Esophagus muscularis mucosa (tissue), 4 donors: ENCODE data around the gene SYNJ2. TPM values are rescaled to one million over a fixed set of nuclear protein-coding genes. Genes with fewer than 3 reads are reported as not detected.

Experiments used
- DNase-seq: peaks from one replicate; pipeline ENCODE4 v3.0.0-alpha.2; 2017; ENCODE audit errors: extremely low spot score
- H3K27ac ChIP-seq, 4 donors: fragments of 200-600 bp; sonication (generic); replicated peaks in 1 of 4; 1 replicate in 3 of 4; 2 replicates in 1 of 4; pipeline ENCODE4 v1.5.1; 2016 to 2019; ENCODE audit warnings: mild to moderate bottlenecking in 1 of 4
- H3K27me3 ChIP-seq, 4 donors: fragments of 200-600 bp; sonication (generic); one replicate each; pipeline versions ENCODE4 v1.5.1 to v1.6.0; 2016 to 2019
- H3K36me3 ChIP-seq, 4 donors: fragments of 200-600 bp; sonication (generic); one replicate each; pipeline ENCODE4 v1.5.1; 2016 to 2019
- H3K4me1 ChIP-seq, 4 donors: fragments of 200-600 bp; sonication (generic); one replicate each; pipeline ENCODE4 v1.5.1; 2016 to 2019
- H3K4me3 ChIP-seq, 4 donors: fragments of 200-600 bp; sonication (generic); 1 replicate in 2 of 4; 2 replicates in 2 of 4; pipeline ENCODE4 v1.5.1; 2016 to 2019; ENCODE audit warnings: mild to moderate bottlenecking in 4 of 4, moderate library complexity in 1 of 4
- H3K9me3 ChIP-seq, 4 donors: fragments of 200-600 bp; sonication (generic); 1 replicate in 3 of 4; 2 replicates in 1 of 4; pipeline ENCODE4 v1.5.1; 2016 to 2019
- EP300 ChIP-seq: sonication (generic); formaldehyde crosslinking; IDR thresholded peaks from one replicate; pipeline ENCODE4 v1.6.1; 2017; ENCODE audit warnings: antibody characterized with exemption
- POLR2A ChIP-seq: fragments of 450-650 bp; IDR thresholded peaks from one replicate; pipeline ENCODE4 v1.6.1; 2017; ENCODE audit warnings: antibody characterized with exemption, moderate library complexity, mild to moderate bottlenecking, low read depth
- POLR2AphosphoS5 ChIP-seq, 2 donors: sonication (generic); formaldehyde crosslinking; IDR thresholded peaks; one replicate each; pipeline ENCODE4 v1.6.1; 2017; ENCODE audit warnings: antibody characterized with exemption in 2 of 2
- WGBS: methylation state at CpG from one replicate; pipeline ENCODE4 v1.1.5; 2018; 5-methylcytosine and 5-hydroxymethylcytosine counted together
- intact Hi-C: fragments of 100-400 bp; cut with DNase I; formaldehyde crosslinking; loops from one replicate; pipeline ENCODE4 v1.15.1; 2023
- total RNA-seq, 4 donors: library from RNA; depleted of rRNA; stranded (reverse); fragments of >200 nt; gene quantifications; one replicate each; pipeline versions ENCODE4 v1.1.0 to v1.2.1, GENCODE V29; 2016
- TF ChIP-seq, protein P1 (sequence below), 3 experiments: fragments of 200-600 bp in 2 of 3; fragments of 450-650 bp in 1 of 3; sonication (generic) in 2 of 3; IDR thresholded peaks; one replicate each; pipeline ENCODE4 v1.5.1; 2017 to 2019; ENCODE audit warnings: antibody characterized with exemption in 3 of 3, mild to moderate bottlenecking in 2 of 3, moderate library complexity in 1 of 3

Gene SYNJ2
- total RNA-seq, 4 donors from 2014 or later, result 17.0 to 25.3 (median 25.1) TPM

DNA sequence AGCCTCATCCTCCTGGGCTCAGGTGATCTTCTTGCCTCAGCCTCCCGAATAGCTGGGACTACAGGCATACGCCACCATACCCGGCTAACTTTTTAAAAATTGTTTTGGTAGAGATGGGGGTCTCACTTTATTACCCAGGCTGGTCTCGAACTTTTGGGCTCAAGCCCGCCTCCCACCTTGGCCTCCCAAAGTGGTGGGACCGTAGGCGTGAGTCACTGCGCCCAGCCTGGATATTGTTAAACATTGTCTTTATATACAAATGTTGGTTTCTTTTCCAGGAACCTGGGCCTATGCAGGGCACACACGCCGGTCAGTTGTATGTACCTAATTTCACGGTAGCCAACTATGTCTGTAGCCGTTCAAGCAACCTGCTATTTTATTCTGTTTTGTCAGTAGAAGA is 60.1 kb downstream of the SYNJ2 start:
- intact Hi-C loops, result no loop called here
- peaks cover 0 to 10% (median 2%) of the 10 kb centered on the region in 4 donors for H3K36me3 ChIP-seq
- H3K27me3 ChIP-seq, result no peaks in the 10 kb centered on the region
- H3K9me3 ChIP-seq, result no peaks in the 10 kb centered on the region
- TF ChIP-seq, protein P1, sequence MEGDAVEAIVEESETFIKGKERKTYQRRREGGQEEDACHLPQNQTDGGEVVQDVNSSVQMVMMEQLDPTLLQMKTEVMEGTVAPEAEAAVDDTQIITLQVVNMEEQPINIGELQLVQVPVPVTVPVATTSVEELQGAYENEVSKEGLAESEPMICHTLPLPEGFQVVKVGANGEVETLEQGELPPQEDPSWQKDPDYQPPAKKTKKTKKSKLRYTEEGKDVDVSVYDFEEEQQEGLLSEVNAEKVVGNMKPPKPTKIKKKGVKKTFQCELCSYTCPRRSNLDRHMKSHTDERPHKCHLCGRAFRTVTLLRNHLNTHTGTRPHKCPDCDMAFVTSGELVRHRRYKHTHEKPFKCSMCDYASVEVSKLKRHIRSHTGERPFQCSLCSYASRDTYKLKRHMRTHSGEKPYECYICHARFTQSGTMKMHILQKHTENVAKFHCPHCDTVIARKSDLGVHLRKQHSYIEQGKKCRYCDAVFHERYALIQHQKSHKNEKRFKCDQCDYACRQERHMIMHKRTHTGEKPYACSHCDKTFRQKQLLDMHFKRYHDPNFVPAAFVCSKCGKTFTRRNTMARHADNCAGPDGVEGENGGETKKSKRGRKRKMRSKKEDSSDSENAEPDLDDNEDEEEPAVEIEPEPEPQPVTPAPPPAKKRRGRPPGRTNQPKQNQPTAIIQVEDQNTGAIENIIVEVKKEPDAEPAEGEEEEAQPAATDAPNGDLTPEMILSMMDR (IDR thresholded peaks at IDR 0.05), result no peak
- TF ChIP-seq POLR2A (no peak), EP300 (no peak), POLR2AphosphoS5 (IDR thresholded peaks at IDR 0.05) (no peak)
- peak overlapping the region; percentile 78 to 87 (median 82) for H3K27ac ChIP-seq
- H3K4me1 ChIP-seq, result peaks cover 51 to 64% (median 60%) of the 10 kb centered on the region in 4 donors
- no peak for DNase-seq
- WGBS, result 92% methylated on average over 12 of the region's 12 CpGs
- no peak overlapping the region for H3K4me3 ChIP-seq

DNA sequence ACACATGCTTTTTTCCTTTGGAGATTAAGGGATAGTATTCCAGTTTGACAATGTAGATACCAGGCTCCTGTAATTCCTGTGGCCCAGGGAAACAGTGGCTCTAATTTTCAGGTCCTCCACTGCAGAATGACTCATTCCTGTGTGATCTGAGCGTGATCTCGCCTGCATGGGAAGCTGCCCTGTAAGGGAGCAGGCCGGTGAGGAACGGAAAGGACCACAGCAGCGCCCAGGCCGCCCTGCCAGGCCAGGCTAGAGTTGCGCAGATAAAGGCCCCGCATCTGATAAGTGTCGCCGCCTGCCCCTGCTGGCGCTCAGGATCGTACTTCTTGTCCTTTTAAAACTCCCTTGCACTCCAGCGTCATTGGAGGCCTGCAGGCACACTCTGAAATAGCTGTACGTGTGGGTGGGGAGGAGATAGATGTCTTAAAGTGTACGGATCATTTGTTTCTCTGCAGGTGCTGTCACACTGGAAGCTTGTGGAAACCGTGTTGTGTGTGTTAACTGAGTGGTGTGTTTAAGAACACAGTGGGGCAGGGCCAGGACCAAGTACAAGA is 60.7 kb downstream of the SYNJ2 start:
- H3K4me1 ChIP-seq, result peaks cover 51 to 64% (median 60%) of the 10 kb centered on the region in 4 donors
- 46% methylated on average over 10 of the region's 16 CpGs for WGBS

GRCh38 chr6:158043008-158043407 is 61.3 kb downstream of the SYNJ2 start:
- peaks cover 52 to 64% (median 60%) of the 10 kb centered on the region in 4 donors for H3K4me1 ChIP-seq
- peak overlapping the region; percentile 78 to 87 (median 82) for H3K27ac ChIP-seq
- intact Hi-C loops, result no loop called here
- WGBS, result 91% methylated on average over 20 of the region's 20 CpGs
- peaks cover 0 to 10% (median 2%) of the 10 kb centered on the region in 4 donors for H3K36me3 ChIP-seq
- no peak for DNase-seq
- no peaks in the 10 kb centered on the region for H3K27me3 ChIP-seq
- TF ChIP-seq, protein P1 (IDR thresholded peaks at IDR 0.05), result no peak
- TF ChIP-seq EP300 (no peak), POLR2AphosphoS5 (IDR thresholded peaks at IDR 0.05) (no peak), POLR2A (no peak)
- no peaks in the 10 kb centered on the region for H3K9me3 ChIP-seq
- no peak overlapping the region for H3K4me3 ChIP-seq

More for the DNA sequence above, 60.7 kb downstream of the SYNJ2 start:
- H3K4me3 ChIP-seq, result no peak overlapping the region
- peaks cover 0 to 10% (median 2%) of the 10 kb centered on the region in 4 donors for H3K36me3 ChIP-seq
- TF ChIP-seq, protein P1 (IDR thresholded peaks at IDR 0.05), result no peak
- TF ChIP-seq EP300, result no peak
- TF ChIP-seq POLR2AphosphoS5 (IDR thresholded peaks at IDR 0.05), result peak; percentile 55 to 89
- TF ChIP-seq POLR2A, result no peak
- intact Hi-C loops, result no loop called here
- H3K27me3 ChIP-seq, result no peaks in the 10 kb centered on the region
- DNase-seq, result no peak
- peak overlapping the region; percentile 78 to 87 (median 82) for H3K27ac ChIP-seq
- no peaks in the 10 kb centered on the region for H3K9me3 ChIP-seq

- peak overlapping the region; percentile 78 to 87 (median 82) for H3K27ac ChIP-seq
- 74% methylated on average over 31 of the region's 31 CpGs for WGBS
- peaks cover 55 to 58% (median 57%) of the 10 kb centered on the region in 4 donors for H3K4me1 ChIP-seq
- no peak overlapping the region for H3K4me3 ChIP-seq
- H3K9me3 ChIP-seq, result no peaks in the 10 kb centered on the region
- H3K36me3 ChIP-seq, result peaks cover 0 to 10% (median 2%) of the 10 kb centered on the region in 4 donors
- TF ChIP-seq POLR2A, result peak; percentile 33
- TF ChIP-seq, protein P1 (IDR thresholded peaks at IDR 0.05), result no peak
- peak; percentile 55 to 73 for TF ChIP-seq POLR2AphosphoS5 (IDR thresholded peaks at IDR 0.05)
- no peak for TF ChIP-seq EP300
- DNase-seq, result no peak
- intact Hi-C loops, result no loop called here
- H3K27me3 ChIP-seq, result no peaks in the 10 kb centered on the region
Observed at GRCh38 chr6:158043586-158044524, 62.2 kb downstream of the SYNJ2 start.
